ENCODE data around the gene SULF2.
A peak's percentile ranks its signal among the peaks of the same experiment; 100 is the strongest.

- peak; percentile 36 for TF ChIP-seq XRCC5 (optimal IDR thresholded peaks at IDR 0.05; ENCODE audit: low read length)
- TF ChIP-seq ZNF615 (CRISPR knock-in tag; IDR thresholded peaks at IDR 0.05; ENCODE audit: borderline replicate concordance), result no peak
- no peak for TF ChIP-seq DNMT3B (CRISPR knock-in tag; conservative IDR thresholded peaks at IDR 0.05)
- TF ChIP-seq CTCF (CRISPR knock-in tag; IDR thresholded peaks at IDR 0.05), result no peak
- no peak for TF ChIP-seq TAF1 (CRISPR knock-in tag; IDR thresholded peaks at IDR 0.05)
These were observed 104.3 kb downstream of the SULF2 start for GRCh38 chr20:47680804-47681529.

All from HepG2 (cell line).